ENCODE results near the gene COG1. TPM values are rescaled to one million over a fixed set of nuclear protein-coding genes. Genes with fewer than 3 reads are reported as not detected.
A peak's percentile ranks its signal among the peaks of the same experiment; 100 is the strongest.

Gene COG1
- total RNA-seq, 1 donor from 2014 or later: 37.0 TPM

- no peak overlapping the region for H3K27ac ChIP-seq
- peak; percentile 12 for TF ChIP-seq CTCF (IDR thresholded peaks at IDR 0.05)
- H3K27me3 ChIP-seq: no peaks in the 10 kb centered on the region
- H3K4me3 ChIP-seq: no peak overlapping the region
- ATAC-seq (no peak), DNase-seq (no peak)
- no peaks in the 10 kb centered on the region for H3K9me3 ChIP-seq
- no peaks in the 10 kb centered on the region for H3K4me1 ChIP-seq
- intact Hi-C loops (cut with DNase I): no loop called here
- peaks cover 50% of the 10 kb centered on the region for H3K36me3 ChIP-seq
Observed at GRCh38 chr17:73247726-73248125, 54.9 kb downstream of the COG1 start.

GRCh38 chr17:73248532-73248931 lies 55.7 kb downstream of the COG1 start:
- H3K27ac ChIP-seq: no peak overlapping the region
- no peak overlapping the region for H3K4me3 ChIP-seq
- H3K36me3 ChIP-seq: peaks cover 43% of the 10 kb centered on the region
- intact Hi-C loops (cut with DNase I): no loop called here
- no peak for DNase-seq
- no peaks in the 10 kb centered on the region for H3K27me3 ChIP-seq
- no peak for TF ChIP-seq CTCF (IDR thresholded peaks at IDR 0.05)
- no peaks in the 10 kb centered on the region for H3K9me3 ChIP-seq
- ATAC-seq: no peak
- no peaks in the 10 kb centered on the region for H3K4me1 ChIP-seq

GRCh38 chr17:73249700-73250099 lies 56.8 kb downstream of the COG1 start:
- H3K36me3 ChIP-seq: peaks cover 34% of the 10 kb centered on the region
- ATAC-seq (no peak), DNase-seq (no peak)
- intact Hi-C loops (cut with DNase I): no loop called here
- H3K4me3 ChIP-seq: no peak overlapping the region
- H3K27ac ChIP-seq: no peak overlapping the region
- no peaks in the 10 kb centered on the region for H3K4me1 ChIP-seq
- TF ChIP-seq CTCF (IDR thresholded peaks at IDR 0.05): no peak
- H3K27me3 ChIP-seq: no peaks in the 10 kb centered on the region
- H3K9me3 ChIP-seq: no peaks in the 10 kb centered on the region

- Histone ChIP-seq H3K4me1 (no peaks in the 10 kb centered on the region), H3K27me3 (no peaks in the 10 kb centered on the region), H3K4me3 (no peak overlapping the region), H3K9me3 (no peaks in the 10 kb centered on the region), H3K27ac (no peak overlapping the region), H3K36me3 (peaks cover 22% of the 10 kb centered on the region)
- no peak for TF ChIP-seq CTCF (IDR thresholded peaks at IDR 0.05)
- ATAC-seq: no peak
- no peak for DNase-seq
- intact Hi-C loops (cut with DNase I): no loop called here
Observed at GRCh38 chr17:73250851-73251640, 58.2 kb downstream of the COG1 start.

- H3K9me3 ChIP-seq: no peaks in the 10 kb centered on the region
- no peak for TF ChIP-seq CTCF (IDR thresholded peaks at IDR 0.05)
- no peak overlapping the region for H3K27ac ChIP-seq
- no peaks in the 10 kb centered on the region for H3K4me1 ChIP-seq
- H3K27me3 ChIP-seq: no peaks in the 10 kb centered on the region
- H3K36me3 ChIP-seq: peaks cover 20% of the 10 kb centered on the region
- no peak overlapping the region for H3K4me3 ChIP-seq
- ATAC-seq (no peak), DNase-seq (no peak)
- intact Hi-C loops (cut with DNase I): no loop called here
Observed at GRCh38 chr17:73251871-73252270, 59.0 kb downstream of the COG1 start.
